Measurements from ENCODE around the gene TCF4. TPM values are rescaled to one million over a fixed set of nuclear protein-coding genes. Genes with fewer than 3 reads are reported as not detected.

Gene TCF4
- total RNA-seq, 1 experiment from 2014 or later, result 2.3 TPM

DNA sequence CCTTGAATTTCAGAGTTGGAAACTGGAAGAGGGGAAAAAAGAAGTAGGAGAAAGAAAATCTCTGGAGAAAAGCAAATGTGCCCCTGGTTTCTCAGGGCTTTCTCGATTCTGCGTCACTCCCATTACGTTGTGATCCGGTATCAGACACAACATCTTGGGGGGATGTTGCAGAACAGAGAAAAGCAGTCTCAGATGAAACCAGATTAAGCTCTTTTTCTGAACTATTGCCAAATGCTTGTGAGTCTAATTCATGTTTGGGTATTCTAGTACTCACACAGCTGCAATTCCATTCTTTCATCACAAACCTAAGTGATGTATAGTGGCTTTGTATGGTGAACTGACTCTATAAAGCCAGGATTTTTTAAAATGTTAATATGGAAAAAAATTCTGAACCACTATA is 233.2 kb downstream of the TCF4 start:
- ChIA-PET CTCF (no interaction called here), POLR2A (no interaction called here)
- TF ChIP-seq POLR2AphosphoS5 (IDR thresholded peaks at IDR 0.05; ENCODE audit: low read depth, low read length), result no peak
- TF ChIP-seq, protein P1, sequence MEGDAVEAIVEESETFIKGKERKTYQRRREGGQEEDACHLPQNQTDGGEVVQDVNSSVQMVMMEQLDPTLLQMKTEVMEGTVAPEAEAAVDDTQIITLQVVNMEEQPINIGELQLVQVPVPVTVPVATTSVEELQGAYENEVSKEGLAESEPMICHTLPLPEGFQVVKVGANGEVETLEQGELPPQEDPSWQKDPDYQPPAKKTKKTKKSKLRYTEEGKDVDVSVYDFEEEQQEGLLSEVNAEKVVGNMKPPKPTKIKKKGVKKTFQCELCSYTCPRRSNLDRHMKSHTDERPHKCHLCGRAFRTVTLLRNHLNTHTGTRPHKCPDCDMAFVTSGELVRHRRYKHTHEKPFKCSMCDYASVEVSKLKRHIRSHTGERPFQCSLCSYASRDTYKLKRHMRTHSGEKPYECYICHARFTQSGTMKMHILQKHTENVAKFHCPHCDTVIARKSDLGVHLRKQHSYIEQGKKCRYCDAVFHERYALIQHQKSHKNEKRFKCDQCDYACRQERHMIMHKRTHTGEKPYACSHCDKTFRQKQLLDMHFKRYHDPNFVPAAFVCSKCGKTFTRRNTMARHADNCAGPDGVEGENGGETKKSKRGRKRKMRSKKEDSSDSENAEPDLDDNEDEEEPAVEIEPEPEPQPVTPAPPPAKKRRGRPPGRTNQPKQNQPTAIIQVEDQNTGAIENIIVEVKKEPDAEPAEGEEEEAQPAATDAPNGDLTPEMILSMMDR (IDR thresholded peaks at IDR 0.05), result no peak
- TF ChIP-seq, protein P2, sequence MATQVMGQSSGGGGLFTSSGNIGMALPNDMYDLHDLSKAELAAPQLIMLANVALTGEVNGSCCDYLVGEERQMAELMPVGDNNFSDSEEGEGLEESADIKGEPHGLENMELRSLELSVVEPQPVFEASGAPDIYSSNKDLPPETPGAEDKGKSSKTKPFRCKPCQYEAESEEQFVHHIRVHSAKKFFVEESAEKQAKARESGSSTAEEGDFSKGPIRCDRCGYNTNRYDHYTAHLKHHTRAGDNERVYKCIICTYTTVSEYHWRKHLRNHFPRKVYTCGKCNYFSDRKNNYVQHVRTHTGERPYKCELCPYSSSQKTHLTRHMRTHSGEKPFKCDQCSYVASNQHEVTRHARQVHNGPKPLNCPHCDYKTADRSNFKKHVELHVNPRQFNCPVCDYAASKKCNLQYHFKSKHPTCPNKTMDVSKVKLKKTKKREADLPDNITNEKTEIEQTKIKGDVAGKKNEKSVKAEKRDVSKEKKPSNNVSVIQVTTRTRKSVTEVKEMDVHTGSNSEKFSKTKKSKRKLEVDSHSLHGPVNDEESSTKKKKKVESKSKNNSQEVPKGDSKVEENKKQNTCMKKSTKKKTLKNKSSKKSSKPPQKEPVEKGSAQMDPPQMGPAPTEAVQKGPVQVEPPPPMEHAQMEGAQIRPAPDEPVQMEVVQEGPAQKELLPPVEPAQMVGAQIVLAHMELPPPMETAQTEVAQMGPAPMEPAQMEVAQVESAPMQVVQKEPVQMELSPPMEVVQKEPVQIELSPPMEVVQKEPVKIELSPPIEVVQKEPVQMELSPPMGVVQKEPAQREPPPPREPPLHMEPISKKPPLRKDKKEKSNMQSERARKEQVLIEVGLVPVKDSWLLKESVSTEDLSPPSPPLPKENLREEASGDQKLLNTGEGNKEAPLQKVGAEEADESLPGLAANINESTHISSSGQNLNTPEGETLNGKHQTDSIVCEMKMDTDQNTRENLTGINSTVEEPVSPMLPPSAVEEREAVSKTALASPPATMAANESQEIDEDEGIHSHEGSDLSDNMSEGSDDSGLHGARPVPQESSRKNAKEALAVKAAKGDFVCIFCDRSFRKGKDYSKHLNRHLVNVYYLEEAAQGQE (IDR thresholded peaks at IDR 0.05; ENCODE audit: insufficient read depth in 1 of 2, low read depth in 2 of 2, low read length in 1 of 2), result no peak
- no peak for TF ChIP-seq SIN3A (IDR thresholded peaks at IDR 0.05; ENCODE audit: borderline replicate concordance, insufficient read depth, low read depth, low read length)
- no peak for TF ChIP-seq TCF7L2 (IDR thresholded peaks at IDR 0.05; ENCODE audit: low read depth, low read length)
- Histone ChIP-seq H3K36me3 (ENCODE audit: control insufficient read depth, insufficient read depth, low read length) (no peaks in the 10 kb centered on the region), H3K27me3 (ENCODE audit: control insufficient read depth, insufficient read depth, low read length) (no peaks in the 10 kb centered on the region), H3K4me3 (ENCODE audit: low read depth in 2 of 2, low read length in 2 of 2) (no peak overlapping the region), H3K27ac (ENCODE audit: low read length) (no peak overlapping the region), H3K4me1 (ENCODE audit: control insufficient read depth, insufficient read depth, low read length) (no peaks in the 10 kb centered on the region), H3K9me3 (ENCODE audit: control insufficient read depth, insufficient read depth, low read depth, low read length) (no peaks in the 10 kb centered on the region)
- ATAC-seq, result no peak
- intact Hi-C loops (cut with micrococcal nuclease; ENCODE audit: unreplicated experiment), result no loop called here
- no TSS peak for BruUV-seq (replicated peaks)
- in situ Hi-C loops (cut with HindIII; ENCODE audit: low pct_unique_long_range_greater_than_20kb, low sequenced_read_pairs), result no loop called here
- DNase-seq (ENCODE audit: low read depth, low spot score), result no peak

DNA sequence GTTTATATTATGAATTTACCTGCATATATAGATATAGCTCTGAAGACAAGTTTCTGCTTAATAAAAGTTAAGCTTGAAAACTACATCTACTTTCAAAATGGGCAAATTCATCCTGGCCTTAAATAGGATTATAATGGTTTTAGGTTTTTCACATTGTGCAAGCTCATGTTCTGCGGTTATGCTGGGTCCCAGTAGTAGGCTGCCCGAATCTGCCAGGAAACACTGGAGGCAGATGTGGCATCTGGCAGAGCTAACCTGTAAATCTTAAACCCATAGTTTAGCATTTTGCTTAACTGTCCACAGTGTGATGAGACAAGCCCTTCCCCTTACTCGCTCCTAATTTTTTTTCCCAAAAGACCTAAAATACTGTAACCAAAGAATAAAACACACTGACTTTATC is 234.2 kb downstream of the TCF4 start:
- POLR2A ChIA-PET, result no interaction called here
- in situ Hi-C loops (cut with HindIII; ENCODE audit: low pct_unique_long_range_greater_than_20kb, low sequenced_read_pairs), result no loop called here
- Histone ChIP-seq H3K36me3 (ENCODE audit: control insufficient read depth, insufficient read depth, low read length) (no peaks in the 10 kb centered on the region), H3K4me1 (ENCODE audit: control insufficient read depth, insufficient read depth, low read length) (no peaks in the 10 kb centered on the region), H3K4me3 (ENCODE audit: low read depth in 2 of 2, low read length in 2 of 2) (no peak overlapping the region), H3K27me3 (ENCODE audit: control insufficient read depth, insufficient read depth, low read length) (no peaks in the 10 kb centered on the region), H3K27ac (ENCODE audit: low read length) (no peak overlapping the region), H3K9me3 (ENCODE audit: control insufficient read depth, insufficient read depth, low read depth, low read length) (no peaks in the 10 kb centered on the region)
- no TSS peak for BruUV-seq (replicated peaks)
- CTCF ChIA-PET, result no interaction called here
- no peak for TF ChIP-seq POLR2AphosphoS5 (IDR thresholded peaks at IDR 0.05; ENCODE audit: low read depth, low read length)
- TF ChIP-seq SIN3A (IDR thresholded peaks at IDR 0.05; ENCODE audit: borderline replicate concordance, insufficient read depth, low read depth, low read length), result no peak
- TF ChIP-seq, protein P2 (IDR thresholded peaks at IDR 0.05; ENCODE audit: insufficient read depth in 1 of 2, low read depth in 2 of 2, low read length in 1 of 2), result no peak
- TF ChIP-seq, protein P1 (IDR thresholded peaks at IDR 0.05), result no peak
- no peak for TF ChIP-seq TCF7L2 (IDR thresholded peaks at IDR 0.05; ENCODE audit: low read depth, low read length)
- intact Hi-C loops (cut with micrococcal nuclease; ENCODE audit: unreplicated experiment), result no loop called here
- ATAC-seq (no peak), DNase-seq (ENCODE audit: low read depth, low spot score) (no peak)

All from Panc1 (cell line).